Hematopoietic multipotent progenitor cell treated with erythropoietin and hydrocortisone succinate and interleukin-3 and kit ligand, for 6 days (in vitro differentiated cells): ENCODE data around the gene MYG1.
"Not testable (repeated sequence)": the region's sequence is repeated elsewhere in the genome, so short reads cannot be mapped to it uniquely, and the experiment has no call there.

Source experiments
- DNase-seq: peaks from one replicate; pipeline ENCODE4 v3.0.0-alpha.2; 2015

Gene MYG1

DNA sequence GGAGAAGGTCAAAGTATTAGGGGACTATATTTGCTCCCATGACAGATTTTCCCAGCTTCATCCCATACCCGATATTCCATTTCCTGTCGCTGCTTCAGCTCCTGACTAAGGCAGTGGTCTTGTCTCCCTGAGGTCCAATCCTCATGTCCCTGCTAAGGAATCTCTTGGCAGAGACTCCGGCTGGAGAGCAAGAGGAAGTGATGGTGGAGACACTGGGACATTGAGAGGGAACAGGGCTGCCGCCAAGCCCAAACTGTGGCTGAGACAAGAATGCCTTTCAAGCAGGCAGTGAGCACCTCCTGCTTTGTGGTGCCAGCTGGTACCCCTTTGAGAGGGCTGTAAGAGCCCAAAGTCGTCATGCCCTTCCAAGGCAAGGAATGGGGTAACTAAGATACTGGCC lies 31.2 kb downstream of the MYG1 start:
- no peak for DNase-seq

GRCh38 chr12:53332339-53332738 lies 32.8 kb downstream of the MYG1 start:
- not testable (repeated sequence) for DNase-seq

DNA sequence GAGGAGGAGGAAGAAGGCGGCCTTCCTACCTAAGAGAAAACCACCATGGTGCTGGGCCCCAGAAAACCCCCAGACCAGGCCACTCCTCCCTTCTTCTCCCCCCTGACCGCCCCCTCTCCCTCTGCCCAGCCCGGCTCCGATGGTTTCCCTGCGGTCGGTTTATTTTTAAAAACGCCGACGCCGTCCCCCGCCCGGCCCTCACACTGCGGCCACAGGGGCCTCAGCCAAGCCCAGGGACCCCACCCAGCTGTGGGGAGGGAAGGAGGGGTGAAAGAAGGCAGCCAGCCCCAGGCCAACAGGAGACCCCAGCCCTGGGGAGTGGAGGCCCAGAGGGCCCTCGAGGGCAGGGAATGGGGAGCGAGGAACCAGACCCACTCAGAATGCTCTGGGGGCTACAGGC lies 33.2 kb downstream of the MYG1 start:
- DNase-seq, result no peak

DNA sequence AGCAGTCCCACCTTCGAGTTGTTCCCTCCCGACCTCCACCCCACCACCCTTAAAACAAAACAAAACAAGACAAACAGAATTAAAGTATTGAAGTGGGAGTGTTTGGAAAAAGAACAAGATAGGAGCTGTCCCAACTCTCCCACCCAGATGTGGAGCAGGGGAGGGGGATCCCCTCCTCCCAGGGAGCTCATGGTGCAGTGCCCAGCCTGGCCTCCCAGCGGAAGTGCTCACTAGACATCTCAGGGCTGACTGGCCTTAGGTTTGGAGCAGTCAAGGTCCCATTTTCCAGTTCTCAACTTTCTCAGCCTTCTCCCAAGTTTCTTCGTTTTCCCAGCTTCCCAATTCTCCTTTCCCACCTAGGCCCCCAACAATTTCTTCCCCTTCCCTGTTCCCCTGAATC lies 33.8 kb downstream of the MYG1 start:
- no peak for DNase-seq

GRCh38 chr12:53333845-53334244 lies 34.4 kb downstream of the MYG1 start:
- DNase-seq, result no peak

DNA sequence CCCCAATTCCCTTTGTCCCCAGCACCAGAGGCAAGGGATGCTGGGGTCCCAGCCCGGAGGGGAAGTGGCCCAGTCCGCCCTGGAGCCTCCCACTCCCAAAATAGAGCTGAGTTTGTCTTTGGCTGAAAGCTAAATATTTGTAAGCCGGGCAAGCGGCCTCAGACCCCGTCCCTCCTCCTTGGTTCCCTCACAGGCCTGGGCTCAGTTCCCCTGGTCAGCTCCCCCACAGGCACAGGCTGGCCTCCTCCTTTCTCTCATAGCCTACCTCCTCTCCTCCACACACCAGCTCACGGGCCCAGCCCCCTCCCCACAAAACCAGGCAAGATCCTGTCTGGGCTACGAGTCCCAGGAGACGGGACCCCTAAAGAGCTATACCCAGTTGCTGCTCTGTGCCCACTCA lies 35.3 kb downstream of the MYG1 start:
- no peak for DNase-seq

- peak; percentile 47 for DNase-seq
Measured at GRCh38 chr12:53336181-53336681, 36.7 kb downstream of the MYG1 start, which contains the start of gene SP7. Gene SP7, minus strand, starts transcription at chr12:53336354. Its CDS starts 708 bp downstream, at chr12:53335646.

GRCh38 chr12:53338017-53338416 lies 38.5 kb downstream of the MYG1 start:
- no peak for DNase-seq

DNA sequence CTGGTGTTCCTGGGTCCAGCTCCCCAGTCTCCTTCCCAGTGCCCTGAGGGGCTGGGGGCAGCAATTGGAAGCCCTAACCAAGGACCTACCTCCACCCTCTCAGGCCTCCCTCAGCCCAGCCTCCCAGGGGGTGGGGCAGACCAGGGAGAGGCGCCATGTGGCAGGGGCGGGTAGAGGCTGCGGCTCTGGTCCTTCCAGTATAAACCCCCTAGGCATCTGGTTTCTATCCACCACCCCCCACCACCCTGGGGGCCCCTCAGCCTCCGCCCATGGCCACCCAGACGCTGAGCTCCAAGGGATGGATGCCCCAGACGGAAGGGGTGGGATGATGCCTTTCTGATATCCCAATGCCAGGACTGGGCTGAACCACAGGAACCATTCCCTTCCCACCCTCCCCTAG lies 39.4 kb downstream of the MYG1 start:
- no peak for DNase-seq

GRCh38 chr12:53340398-53340797 lies 40.9 kb downstream of the MYG1 start:
- DNase-seq, result no peak

- no peak for DNase-seq
Measured at GRCh38 chr12:53343449-53343848, 44.0 kb downstream of the MYG1 start.

DNA sequence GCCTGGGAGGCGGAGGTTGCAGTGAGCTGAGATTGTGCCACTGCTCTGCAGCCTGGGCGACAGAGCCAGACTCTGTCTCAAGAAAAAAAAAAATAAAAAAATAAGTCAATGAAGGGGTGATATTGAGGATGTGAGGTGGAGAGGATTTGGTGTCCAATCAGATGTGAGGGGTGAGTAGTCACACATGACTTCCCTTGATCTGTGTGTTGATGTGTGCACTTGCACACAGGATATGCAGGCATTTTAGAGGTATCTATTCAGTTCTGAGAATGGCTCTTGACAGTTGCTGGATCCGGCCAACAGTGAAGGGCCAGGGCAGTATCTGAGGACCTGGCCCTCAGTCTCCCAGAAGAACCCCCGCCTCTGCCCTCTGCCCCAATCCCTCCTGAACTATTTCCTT lies 44.5 kb downstream of the MYG1 start:
- DNase-seq, result no peak

- DNase-seq, result no peak
Measured at GRCh38 chr12:53344487-53344823, 45.0 kb downstream of the MYG1 start.

- DNase-seq, result peak; percentile 91
Measured at GRCh38 chr12:53344824-53345485, 45.5 kb downstream of the MYG1 start.

DNA sequence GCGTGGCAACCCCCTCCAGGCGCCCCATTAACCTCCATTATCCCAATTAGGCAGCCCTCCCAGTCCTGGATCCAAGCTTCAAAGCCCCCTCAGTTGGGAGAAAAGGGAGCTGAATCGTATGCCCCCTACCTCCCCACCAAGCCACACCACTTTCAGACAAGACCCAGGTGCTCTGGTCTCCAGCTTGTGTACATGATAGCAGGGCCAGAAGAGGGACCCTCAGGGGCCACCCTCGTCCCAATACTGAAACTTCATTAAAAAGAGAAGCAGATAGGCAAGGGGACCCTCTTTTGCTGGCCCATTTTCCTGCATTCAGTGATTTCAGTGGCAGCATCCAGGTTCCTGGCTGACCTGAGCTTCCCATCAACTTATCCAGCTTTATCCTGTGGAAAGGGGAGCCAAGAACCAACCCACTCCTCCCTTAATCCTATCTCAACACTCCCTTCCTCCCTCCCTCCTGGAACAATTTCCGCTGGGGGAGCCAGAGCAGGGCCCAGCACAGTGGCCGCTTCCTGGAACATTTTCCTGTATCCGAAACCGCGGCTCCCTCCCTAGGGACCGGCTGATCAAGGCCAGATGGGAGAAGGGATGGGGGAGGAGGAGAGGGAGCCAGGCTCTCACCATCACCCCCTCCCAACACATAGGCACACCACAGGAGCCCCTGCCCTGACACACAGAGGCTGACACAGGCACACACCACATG lies 46.1 kb downstream of the MYG1 start:
- no peak for DNase-seq

DNA sequence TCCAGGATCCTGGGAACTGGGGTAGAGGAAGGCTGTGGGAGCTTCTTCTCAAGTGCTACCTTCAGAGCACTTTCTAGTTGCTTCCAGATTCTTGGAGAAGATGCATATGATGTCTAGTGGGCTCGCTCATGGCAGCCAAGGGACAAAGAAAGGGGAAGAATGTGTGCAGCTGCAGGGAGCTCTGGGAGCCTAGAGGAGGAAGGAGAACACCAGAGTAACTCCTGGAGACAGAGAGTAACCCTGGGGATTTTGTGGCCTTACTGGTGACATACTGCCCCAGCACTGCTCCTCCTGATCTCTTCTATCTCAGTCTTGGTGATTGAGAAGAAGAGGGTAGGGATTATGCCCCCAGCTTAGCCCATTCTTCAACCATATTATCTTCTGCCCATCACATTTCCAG lies 47.0 kb downstream of the MYG1 start:
- DNase-seq, result no peak

DNA sequence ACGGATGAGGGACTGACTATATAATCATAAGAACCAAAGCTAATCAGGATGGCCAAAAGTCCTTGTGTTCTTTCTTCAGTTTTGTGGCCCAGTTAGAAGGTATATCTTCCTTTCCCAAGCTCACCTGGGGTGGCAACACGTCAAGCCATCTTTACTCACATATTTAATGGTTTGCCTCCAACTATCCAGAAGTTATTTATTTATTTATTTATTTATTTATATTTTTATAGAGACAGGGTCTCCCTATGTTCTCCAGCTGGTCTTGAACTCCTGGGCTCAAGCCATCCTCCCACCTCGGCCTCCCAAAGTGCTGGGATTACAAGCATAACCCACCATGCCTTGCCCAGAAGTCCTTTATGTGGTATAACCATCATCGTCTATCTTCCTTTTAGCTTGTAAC lies 48.4 kb downstream of the MYG1 start:
- DNase-seq, result no peak

DNA sequence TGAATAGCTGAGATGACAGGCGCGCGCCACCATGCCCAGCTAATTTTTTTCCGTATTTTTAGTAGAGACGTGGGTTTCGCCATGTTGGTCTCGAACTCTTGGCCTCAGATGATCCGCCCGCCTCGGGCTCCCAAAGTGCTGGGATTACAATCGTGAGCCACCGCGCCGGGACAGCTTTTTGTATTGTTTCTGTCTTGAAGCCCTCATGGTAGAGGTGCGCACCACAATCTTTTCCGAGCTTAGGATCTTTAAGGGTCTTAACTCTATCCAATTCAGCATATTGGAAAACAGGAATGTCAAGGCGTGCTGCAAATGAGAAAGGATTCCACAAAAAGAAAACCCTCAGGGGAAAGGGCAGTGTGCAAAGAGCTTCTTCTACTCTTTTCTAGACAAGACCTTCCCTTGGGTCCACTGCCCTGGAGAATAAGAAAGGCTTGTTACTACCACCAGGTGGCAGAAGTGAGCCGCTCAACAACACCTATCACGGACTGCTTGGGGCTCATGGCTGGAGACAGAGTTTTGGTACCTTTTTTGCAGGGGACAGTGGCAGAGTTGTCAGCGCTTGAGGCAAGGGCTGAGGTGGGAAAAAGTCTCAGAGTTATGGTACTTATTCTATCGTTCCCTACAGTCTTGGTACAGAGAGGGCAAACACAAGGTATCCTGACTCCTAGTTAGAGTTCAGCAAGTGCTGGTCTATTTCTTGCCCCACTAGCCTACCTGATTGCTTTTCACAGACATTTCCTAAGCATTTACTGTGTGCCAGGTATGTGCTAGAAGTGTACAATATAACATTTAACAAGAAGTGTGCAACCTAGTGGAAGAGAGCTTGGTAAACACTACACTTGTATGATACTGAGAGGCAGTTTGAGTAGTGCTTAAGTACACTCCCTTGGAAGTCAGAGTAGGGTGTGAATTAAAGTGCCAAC lies 53.1 kb downstream of the MYG1 start:
- DNase-seq, result peak; percentile 95

DNA sequence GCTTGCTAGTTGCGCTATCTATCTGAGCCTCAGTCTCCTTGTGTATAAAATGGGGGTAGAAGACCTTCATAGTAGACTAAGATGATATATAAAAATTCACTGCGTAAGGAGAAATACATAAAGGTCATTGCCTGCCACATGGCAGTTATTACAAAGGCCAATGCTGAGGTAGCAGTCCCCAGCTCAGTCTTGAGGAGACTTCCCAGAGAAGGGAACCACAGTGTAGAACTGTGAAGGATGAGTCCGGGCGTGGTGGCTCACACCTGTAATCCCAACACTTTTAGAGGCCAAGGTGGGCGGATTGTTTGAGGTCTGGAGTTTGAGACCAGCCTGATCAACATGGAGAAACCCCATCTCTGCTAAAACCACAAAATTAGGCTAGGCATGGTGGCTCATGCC lies 53.8 kb downstream of the MYG1 start:
- no peak for DNase-seq

GRCh38 chr12:53355121-53355520 lies 55.6 kb downstream of the MYG1 start:
- DNase-seq, result no peak
